Measurements from ENCODE around the gene TTL.

DNA sequence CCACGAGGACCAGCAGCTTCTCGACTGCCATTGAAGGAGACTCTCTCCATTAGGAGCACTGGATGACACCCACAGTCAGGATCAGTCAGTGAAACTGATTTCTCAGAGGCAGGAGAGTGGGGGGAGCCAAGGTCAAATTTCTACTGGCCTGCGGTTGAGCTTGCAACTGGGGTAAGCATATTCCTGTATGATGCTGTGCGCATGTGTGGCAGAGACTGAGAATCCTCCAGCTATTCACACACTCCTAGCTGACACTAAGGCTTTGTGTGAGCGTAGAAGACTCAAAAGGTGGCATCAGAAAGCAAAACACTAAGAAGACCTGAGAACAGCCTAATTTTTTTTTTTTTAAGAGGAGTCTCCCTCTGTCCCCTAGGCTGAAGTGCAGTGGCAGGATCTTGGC is 19.8 kb upstream of the TTL start:
- TF ChIP-seq, protein P1, sequence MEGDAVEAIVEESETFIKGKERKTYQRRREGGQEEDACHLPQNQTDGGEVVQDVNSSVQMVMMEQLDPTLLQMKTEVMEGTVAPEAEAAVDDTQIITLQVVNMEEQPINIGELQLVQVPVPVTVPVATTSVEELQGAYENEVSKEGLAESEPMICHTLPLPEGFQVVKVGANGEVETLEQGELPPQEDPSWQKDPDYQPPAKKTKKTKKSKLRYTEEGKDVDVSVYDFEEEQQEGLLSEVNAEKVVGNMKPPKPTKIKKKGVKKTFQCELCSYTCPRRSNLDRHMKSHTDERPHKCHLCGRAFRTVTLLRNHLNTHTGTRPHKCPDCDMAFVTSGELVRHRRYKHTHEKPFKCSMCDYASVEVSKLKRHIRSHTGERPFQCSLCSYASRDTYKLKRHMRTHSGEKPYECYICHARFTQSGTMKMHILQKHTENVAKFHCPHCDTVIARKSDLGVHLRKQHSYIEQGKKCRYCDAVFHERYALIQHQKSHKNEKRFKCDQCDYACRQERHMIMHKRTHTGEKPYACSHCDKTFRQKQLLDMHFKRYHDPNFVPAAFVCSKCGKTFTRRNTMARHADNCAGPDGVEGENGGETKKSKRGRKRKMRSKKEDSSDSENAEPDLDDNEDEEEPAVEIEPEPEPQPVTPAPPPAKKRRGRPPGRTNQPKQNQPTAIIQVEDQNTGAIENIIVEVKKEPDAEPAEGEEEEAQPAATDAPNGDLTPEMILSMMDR (IDR thresholded peaks at IDR 0.05), result no peak
- no peak for TF ChIP-seq POLR2A (IDR thresholded peaks at IDR 0.05)

Measured in adrenal gland (tissue), 5 donors.